Ramos (cell line): ENCODE data around the gene NANP.
"Not testable (repeated sequence)": the region's sequence is repeated elsewhere in the genome, so short reads cannot be mapped to it uniquely, and the experiment has no call there.

Source experiments
- in situ Hi-C: fragments of 300-500 bp; cut with MboI; formaldehyde crosslinking; loops from one replicate; pipeline ENCODE4 v1.14.3; 2022; ENCODE audit warnings: low sequenced_read_pairs; ENCODE audit not compliant: unreplicated experiment

The NANP gene

GRCh38 chr20:25623736-25624499, at the start of gene NANP:
TSS of gene NANP (minus strand) at chr20:25624014. CDS start at chr20:25623948, 66 bp downstream.
- in situ Hi-C loops = no loop called here

GRCh38 chr20:25672659-25673235, 48.9 kb upstream of the NANP start:
- in situ Hi-C loops = no loop called here

- in situ Hi-C loops = no loop called here
Measured at GRCh38 chr20:25669826-25670422, 46.1 kb upstream of the NANP start.

GRCh38 chr20:25668446-25668845, 44.6 kb upstream of the NANP start:
- in situ Hi-C loops = no loop called here

- in situ Hi-C loops = no loop called here
Measured at GRCh38 chr20:25659999-25660398, 36.2 kb upstream of the NANP start.

- in situ Hi-C loops = no loop called here
Measured at GRCh38 chr20:25654487-25654886, 30.7 kb upstream of the NANP start.

GRCh38 chr20:25652866-25653265, 29.1 kb upstream of the NANP start:
- in situ Hi-C loops = not testable (repeated sequence)

GRCh38 chr20:25644814-25645213, 21.0 kb upstream of the NANP start:
- in situ Hi-C loops = no loop called here

- in situ Hi-C loops = no loop called here
Measured at GRCh38 chr20:25643716-25644115, 19.9 kb upstream of the NANP start.

- in situ Hi-C loops = no loop called here
Measured at GRCh38 chr20:25637247-25637646, 13.4 kb upstream of the NANP start.

GRCh38 chr20:25632940-25633790, 9.4 kb upstream of the NANP start:
- in situ Hi-C loops = no loop called here

GRCh38 chr20:25630615-25631014, 6.8 kb upstream of the NANP start:
- in situ Hi-C loops = not testable (repeated sequence)

GRCh38 chr20:25629816-25630499, 6.1 kb upstream of the NANP start:
- in situ Hi-C loops = no loop called here

- in situ Hi-C loops = no loop called here
Measured at GRCh38 chr20:25626779-25627178, 3.0 kb upstream of the NANP start.

- in situ Hi-C loops = no loop called here
Measured at GRCh38 chr20:25624500-25624939, 706 bp upstream of the NANP start.

GRCh38 chr20:25623225-25623735, 534 bp downstream of the NANP start:
- in situ Hi-C loops = no loop called here

- in situ Hi-C loops = no loop called here
Measured at GRCh38 chr20:25622450-25623224, 1.2 kb downstream of the NANP start.

- in situ Hi-C loops = no loop called here
Measured at GRCh38 chr20:25622049-25622448, 1.8 kb downstream of the NANP start.

GRCh38 chr20:25619514-25619913, 4.3 kb downstream of the NANP start:
- in situ Hi-C loops = no loop called here
